CD14-positive monocyte (primary cell): Measurements from ENCODE around the gene PRKD1. TPM values are rescaled to one million over a fixed set of nuclear protein-coding genes. Genes with fewer than 3 reads are reported as not detected.

Experiments used
- DNase-seq, 3 donors: peaks; one replicate each; pipeline ENCODE4 v3.0.0-alpha.2; 2011 to 2022
- H2AFZ ChIP-seq: 2 replicates; pipeline ENCODE4 v1.6.0; 2012; ENCODE audit warnings: mild to moderate bottlenecking, low read depth, low read length, inconsistent platforms; ENCODE audit not compliant: insufficient read depth, poor library complexity, severe bottlenecking
- H3K27ac ChIP-seq, 2 donors: 1 replicate in 1 of 2; 2 replicates in 1 of 2; pipeline ENCODE4 v1.5.1; 2012 to 2013; ENCODE audit warnings: low read length in 2 of 2, control low read depth in 1 of 2, inconsistent platforms in 1 of 2, low read depth in 1 of 2, mild to moderate bottlenecking in 1 of 2
- H3K27me3 ChIP-seq, 2 donors: one replicate each; pipeline versions ENCODE4 v1.6.0 to v1.6.1; 2011 to 2013; ENCODE audit warnings: low read length in 2 of 2; ENCODE audit not compliant: control insufficient read depth in 2 of 2, insufficient read depth in 2 of 2
- H3K36me3 ChIP-seq, 2 donors: replicated peaks in 1 of 2; 1 replicate in 1 of 2; 2 replicates in 1 of 2; pipeline versions ENCODE4 v1.5.1 to v1.6.1; 2012 to 2013; ENCODE audit warnings: low read length in 2 of 2, control low read depth in 1 of 2, inconsistent platforms in 1 of 2, mild to moderate bottlenecking in 1 of 2; ENCODE audit not compliant: insufficient read depth in 2 of 2, control insufficient read depth in 1 of 2
- H3K4me1 ChIP-seq, 2 donors: 1 replicate in 1 of 2; 2 replicates in 1 of 2; pipeline versions ENCODE4 v1.5.1 to v1.6.1; 2012 to 2013; ENCODE audit warnings: low read length in 2 of 2, control low read depth in 1 of 2, inconsistent platforms in 1 of 2, mild to moderate bottlenecking in 1 of 2, moderate library complexity in 1 of 2; ENCODE audit not compliant: insufficient read depth in 2 of 2, control insufficient read depth in 1 of 2
- H3K4me2 ChIP-seq: replicated peaks from 2 replicates; pipeline ENCODE3; 2012; ENCODE audit warnings: low read length, moderate library complexity, mild to moderate bottlenecking; ENCODE audit not compliant: poor library complexity, severe bottlenecking; ENCODE audit errors: extremely low read depth
- H3K4me3 ChIP-seq, 3 experiments: fragments of 200-600 bp in 1 of 3; sonication (generic) in 1 of 3; replicated peaks in 1 of 3; 1 replicate in 2 of 3; 2 replicates in 1 of 3; pipeline ENCODE4 v1.5.1; 2011 to 2013; ENCODE audit warnings: low read length in 3 of 3, mild to moderate bottlenecking in 3 of 3, control low read depth in 2 of 3, low read depth in 2 of 3, inconsistent platforms in 1 of 3, moderate library complexity in 1 of 3
- H3K79me2 ChIP-seq: 2 replicates; pipeline ENCODE4 v1.6.0; 2012; ENCODE audit warnings: mild to moderate bottlenecking, control low read depth, inconsistent platforms, low read length, moderate library complexity; ENCODE audit not compliant: insufficient read depth
- H3K9ac ChIP-seq: 2 replicates; pipeline ENCODE4 v1.6.0; 2017; ENCODE audit warnings: low read length, mild to moderate bottlenecking; ENCODE audit not compliant: insufficient read depth, poor library complexity, severe bottlenecking
- H3K9me3 ChIP-seq, 2 donors: replicated peaks in 1 of 2; 1 replicate in 1 of 2; 2 replicates in 1 of 2; pipeline versions ENCODE4 v1.5.1 to v1.6.1; 2012 to 2013; ENCODE audit warnings: low read length in 2 of 2, control low read depth in 1 of 2; ENCODE audit not compliant: control insufficient read depth in 1 of 2, insufficient read depth in 1 of 2
- H4K20me1 ChIP-seq: 2 replicates; pipeline ENCODE4 v1.6.0; 2012; ENCODE audit warnings: mild to moderate bottlenecking, low read length, control low read depth, moderate library complexity; ENCODE audit not compliant: insufficient read depth
- H3K27ac Mint-ChIP-seq, 7 donors: one replicate each; pipeline ENCODE4 v1.8.0; 2020; ENCODE audit warnings: mild to moderate bottlenecking in 7 of 7, mixed read lengths in 7 of 7, moderate library complexity in 6 of 7, inconsistent platforms in 2 of 7
- H3K27me3 Mint-ChIP-seq, 3 donors: one replicate each; pipeline ENCODE4 v1.8.0; 2021 to 2022; ENCODE audit warnings: low read depth in 3 of 3, mild to moderate bottlenecking in 3 of 3, mixed read lengths in 3 of 3, moderate library complexity in 3 of 3, inconsistent platforms in 1 of 3
- H3K36me3 Mint-ChIP-seq, 2 donors: one replicate each; pipeline ENCODE4 v1.8.0; 2020; ENCODE audit warnings: mixed read lengths in 2 of 2, inconsistent platforms in 1 of 2, mild to moderate bottlenecking in 1 of 2
- H3K4me1 Mint-ChIP-seq: one replicate; pipeline ENCODE4 v1.8.0; 2020; ENCODE audit warnings: mild to moderate bottlenecking, mixed read lengths
- H3K4me3 Mint-ChIP-seq, 2 donors: one replicate each; pipeline ENCODE4 v1.8.0; 2020; ENCODE audit warnings: mild to moderate bottlenecking in 2 of 2, mixed read lengths in 2 of 2, moderate library complexity in 1 of 2
- H3K9me3 Mint-ChIP-seq, 7 donors: one replicate each; pipeline ENCODE4 v1.8.0; 2020 to 2022; ENCODE audit warnings: mixed read lengths in 7 of 7, mild to moderate bottlenecking in 6 of 7, moderate library complexity in 6 of 7, inconsistent platforms in 2 of 7
- WGBS: methylation state at CpG from one replicate; pipeline ENCODE4 v1.1.5; 2013; ENCODE audit warnings: missing lambda C conversion rate; ENCODE audit not compliant: insufficient coverage; 5-methylcytosine and 5-hydroxymethylcytosine counted together
- intact Hi-C, 2 donors: fragments of 100-400 bp; cut with micrococcal nuclease; formaldehyde crosslinking; loops; one replicate each; pipeline versions ENCODE4 v1.15.0 to v1.15.1; 2023
- polyA plus RNA-seq, 3 donors: library from polyadenylated mRNA; depleted of rRNA in 1 of 3; unstranded in 2 of 3; stranded (reverse) in 1 of 3; fragments of 300-500 nt in 2 of 3; fragments of >200 nt in 1 of 3; fragmentation: Illumina TruSeq in 2 of 3; gene quantifications; 1 replicate in 2 of 3; 2 replicates in 1 of 3; pipeline ENCODE4 v1.2.3, GENCODE V29; 2012 to 2021
- TF ChIP-seq, protein P1 (sequence below): fragments of 200-600 bp; IDR thresholded peaks from one replicate; pipeline ENCODE4 v1.8.0; 2022; ENCODE audit warnings: antibody characterized with exemption, mild to moderate bottlenecking

PRKD1 gene
- polyA plus RNA-seq, 3 donors, result not detected

DNA sequence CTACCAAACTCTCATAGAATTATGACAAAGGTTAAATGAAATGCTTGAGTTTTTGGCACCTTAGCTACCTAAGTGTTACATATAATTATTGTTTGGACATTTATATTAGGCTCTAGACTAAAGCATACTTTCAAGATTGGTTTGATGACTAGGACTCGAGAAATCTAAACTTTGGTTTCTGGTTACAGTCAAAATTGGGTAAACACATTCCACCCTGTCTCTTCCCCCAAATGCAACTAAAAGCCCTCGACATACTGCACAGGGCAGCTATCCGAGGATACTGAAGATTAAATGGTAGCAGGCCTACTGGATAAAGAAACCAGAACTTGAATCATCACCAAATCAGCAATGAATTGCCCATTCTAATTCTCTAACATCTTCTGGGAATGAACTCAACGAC is 369.1 kb downstream of the PRKD1 start:
- intact Hi-C loops, result no loop called here
- Histone ChIP-seq H3K9ac (no peak overlapping the region), H3K4me1 (no peaks in the 10 kb centered on the region), H3K79me2 (no peaks in the 10 kb centered on the region), H3K36me3 (no peaks in the 10 kb centered on the region), H3K9me3 (peaks cover 0 to 3% of the 10 kb centered on the region in 2 donors), H3K4me3 (no peak overlapping the region), H3K27ac (no peak overlapping the region), H2AFZ (no peak overlapping the region), H4K20me1 (no peaks in the 10 kb centered on the region), H3K4me2 (no peak overlapping the region), H3K27me3 (no peaks in the 10 kb centered on the region)
- TF ChIP-seq, protein P1, sequence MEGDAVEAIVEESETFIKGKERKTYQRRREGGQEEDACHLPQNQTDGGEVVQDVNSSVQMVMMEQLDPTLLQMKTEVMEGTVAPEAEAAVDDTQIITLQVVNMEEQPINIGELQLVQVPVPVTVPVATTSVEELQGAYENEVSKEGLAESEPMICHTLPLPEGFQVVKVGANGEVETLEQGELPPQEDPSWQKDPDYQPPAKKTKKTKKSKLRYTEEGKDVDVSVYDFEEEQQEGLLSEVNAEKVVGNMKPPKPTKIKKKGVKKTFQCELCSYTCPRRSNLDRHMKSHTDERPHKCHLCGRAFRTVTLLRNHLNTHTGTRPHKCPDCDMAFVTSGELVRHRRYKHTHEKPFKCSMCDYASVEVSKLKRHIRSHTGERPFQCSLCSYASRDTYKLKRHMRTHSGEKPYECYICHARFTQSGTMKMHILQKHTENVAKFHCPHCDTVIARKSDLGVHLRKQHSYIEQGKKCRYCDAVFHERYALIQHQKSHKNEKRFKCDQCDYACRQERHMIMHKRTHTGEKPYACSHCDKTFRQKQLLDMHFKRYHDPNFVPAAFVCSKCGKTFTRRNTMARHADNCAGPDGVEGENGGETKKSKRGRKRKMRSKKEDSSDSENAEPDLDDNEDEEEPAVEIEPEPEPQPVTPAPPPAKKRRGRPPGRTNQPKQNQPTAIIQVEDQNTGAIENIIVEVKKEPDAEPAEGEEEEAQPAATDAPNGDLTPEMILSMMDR, result no peak
- Mint-ChIP-seq H3K27me3 (no peaks in the 10 kb centered on the region), H3K27ac (no peak overlapping the region), H3K4me1 (no peaks in the 10 kb centered on the region), H3K36me3 (no peaks in the 10 kb centered on the region), H3K4me3 (no peak overlapping the region), H3K9me3 (peaks cover 0 to 5% (median 3%) of the 10 kb centered on the region in 7 donors)
- DNase-seq, result no peak
- 83% methylated on average over 1 of the region's 4 CpGs for WGBS

DNA sequence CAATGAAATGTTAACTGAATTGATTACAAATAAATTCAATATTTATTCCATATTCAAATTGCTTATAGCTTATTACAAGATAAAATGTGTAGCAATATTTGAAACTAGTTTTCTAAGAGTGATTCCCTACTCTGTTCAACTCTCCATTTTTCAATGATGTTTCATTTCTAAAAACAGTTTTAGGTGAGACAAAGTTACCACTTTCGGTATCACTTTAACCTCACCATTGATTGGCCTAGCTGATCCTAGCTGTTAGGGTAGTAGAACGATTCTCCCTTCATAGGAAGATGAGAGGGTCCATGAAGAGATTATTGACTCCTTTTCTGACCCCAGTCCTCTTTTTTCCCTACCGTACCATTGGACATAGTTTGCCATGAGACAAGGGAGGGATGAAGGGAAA is 373.3 kb downstream of the PRKD1 start:
- H3K27ac Mint-ChIP-seq, result no peak overlapping the region
- no peaks in the 10 kb centered on the region for H3K4me1 Mint-ChIP-seq
- no peaks in the 10 kb centered on the region for H3K4me1 ChIP-seq
- peaks cover 0 to 6% (median 0%) of the 10 kb centered on the region in 7 donors for H3K9me3 Mint-ChIP-seq
- no CpG with 5 or more reads among the region's 3 CpGs for WGBS
- no peaks in the 10 kb centered on the region for H3K27me3 ChIP-seq
- no peaks in the 10 kb centered on the region for H3K27me3 Mint-ChIP-seq
- H3K27ac ChIP-seq, result no peak overlapping the region
- H2AFZ ChIP-seq, result no peak overlapping the region
- TF ChIP-seq, protein P1, result no peak
- H4K20me1 ChIP-seq, result no peaks in the 10 kb centered on the region
- intact Hi-C loops, result no loop called here
- no peak overlapping the region for H3K4me3 Mint-ChIP-seq
- H3K9ac ChIP-seq, result no peak overlapping the region
- H3K36me3 ChIP-seq, result no peaks in the 10 kb centered on the region
- no peak overlapping the region for H3K4me2 ChIP-seq
- H3K79me2 ChIP-seq, result no peaks in the 10 kb centered on the region
- H3K36me3 Mint-ChIP-seq, result no peaks in the 10 kb centered on the region
- H3K9me3 ChIP-seq, result no peaks in the 10 kb centered on the region
- no peak for DNase-seq
- H3K4me3 ChIP-seq, result no peak overlapping the region
